AG09309 (cell line): Measurements from ENCODE around the gene TOR1AIP2.

Experiments used
- DNase-seq: peaks from one replicate; pipeline ENCODE4 v3.0.0-alpha.2; 2010; ENCODE audit warnings: low read depth
- H3K4me3 ChIP-seq: 2 replicates; pipeline ENCODE4 v1.5.1; 2011; ENCODE audit warnings: mild to moderate bottlenecking, low read depth, low read length, moderate library complexity; ENCODE audit not compliant: control insufficient read depth
- TF ChIP-seq, protein P1 (sequence below): IDR thresholded peaks from 2 replicates; pipeline ENCODE4 v1.5.1; 2011; ENCODE audit warnings: mild to moderate bottlenecking, low read depth, low read length, inconsistent platforms; ENCODE audit not compliant: insufficient read depth, control insufficient read depth; ENCODE audit errors: missing control alignments

The TOR1AIP2 gene

DNA sequence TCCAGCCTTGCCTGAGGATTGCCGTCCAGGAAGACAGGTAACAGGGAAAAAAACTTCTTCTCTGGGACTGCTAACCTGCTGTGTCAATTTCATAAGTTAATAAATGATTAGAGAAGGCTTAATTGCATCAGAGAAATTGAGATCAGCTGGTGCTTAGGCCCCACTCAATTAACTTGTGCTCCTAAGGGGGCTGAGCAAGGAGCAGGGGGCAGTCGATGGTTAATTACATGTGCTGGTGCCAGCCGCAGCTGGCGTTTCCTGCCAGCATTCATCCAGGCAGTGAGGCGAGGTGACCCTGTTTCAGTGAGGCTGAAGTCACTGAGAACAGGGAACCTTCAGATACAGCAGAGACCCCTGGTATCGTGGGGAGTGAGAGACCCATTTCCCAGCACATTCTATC is 74.5 kb downstream of the TOR1AIP2 start:
- TF ChIP-seq, protein P1, sequence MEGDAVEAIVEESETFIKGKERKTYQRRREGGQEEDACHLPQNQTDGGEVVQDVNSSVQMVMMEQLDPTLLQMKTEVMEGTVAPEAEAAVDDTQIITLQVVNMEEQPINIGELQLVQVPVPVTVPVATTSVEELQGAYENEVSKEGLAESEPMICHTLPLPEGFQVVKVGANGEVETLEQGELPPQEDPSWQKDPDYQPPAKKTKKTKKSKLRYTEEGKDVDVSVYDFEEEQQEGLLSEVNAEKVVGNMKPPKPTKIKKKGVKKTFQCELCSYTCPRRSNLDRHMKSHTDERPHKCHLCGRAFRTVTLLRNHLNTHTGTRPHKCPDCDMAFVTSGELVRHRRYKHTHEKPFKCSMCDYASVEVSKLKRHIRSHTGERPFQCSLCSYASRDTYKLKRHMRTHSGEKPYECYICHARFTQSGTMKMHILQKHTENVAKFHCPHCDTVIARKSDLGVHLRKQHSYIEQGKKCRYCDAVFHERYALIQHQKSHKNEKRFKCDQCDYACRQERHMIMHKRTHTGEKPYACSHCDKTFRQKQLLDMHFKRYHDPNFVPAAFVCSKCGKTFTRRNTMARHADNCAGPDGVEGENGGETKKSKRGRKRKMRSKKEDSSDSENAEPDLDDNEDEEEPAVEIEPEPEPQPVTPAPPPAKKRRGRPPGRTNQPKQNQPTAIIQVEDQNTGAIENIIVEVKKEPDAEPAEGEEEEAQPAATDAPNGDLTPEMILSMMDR, result no peak
- no peak overlapping the region for H3K4me3 ChIP-seq
- no peak for DNase-seq

DNA sequence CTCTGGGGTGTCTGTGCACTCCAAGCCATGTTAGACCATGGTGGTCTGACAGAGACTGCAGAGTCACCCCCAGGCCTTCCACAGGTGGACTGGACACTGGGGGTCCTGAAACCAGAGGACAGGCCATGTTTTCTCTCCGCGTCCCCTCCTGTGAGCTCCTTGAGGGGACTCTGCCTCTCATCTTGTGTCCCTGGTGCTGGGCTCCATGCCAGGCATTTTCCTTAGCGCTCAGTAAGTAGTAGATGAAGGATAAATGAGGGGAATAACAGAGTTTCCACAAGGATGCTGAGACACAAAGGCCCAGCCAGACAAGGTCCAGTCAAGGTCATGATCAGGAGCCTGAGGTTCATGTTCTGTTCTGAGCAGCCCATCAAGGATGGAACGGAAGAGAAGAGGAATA is 77.1 kb downstream of the TOR1AIP2 start:
- TF ChIP-seq, protein P1, result no peak
- H3K4me3 ChIP-seq, result no peak overlapping the region
- no peak for DNase-seq

DNA sequence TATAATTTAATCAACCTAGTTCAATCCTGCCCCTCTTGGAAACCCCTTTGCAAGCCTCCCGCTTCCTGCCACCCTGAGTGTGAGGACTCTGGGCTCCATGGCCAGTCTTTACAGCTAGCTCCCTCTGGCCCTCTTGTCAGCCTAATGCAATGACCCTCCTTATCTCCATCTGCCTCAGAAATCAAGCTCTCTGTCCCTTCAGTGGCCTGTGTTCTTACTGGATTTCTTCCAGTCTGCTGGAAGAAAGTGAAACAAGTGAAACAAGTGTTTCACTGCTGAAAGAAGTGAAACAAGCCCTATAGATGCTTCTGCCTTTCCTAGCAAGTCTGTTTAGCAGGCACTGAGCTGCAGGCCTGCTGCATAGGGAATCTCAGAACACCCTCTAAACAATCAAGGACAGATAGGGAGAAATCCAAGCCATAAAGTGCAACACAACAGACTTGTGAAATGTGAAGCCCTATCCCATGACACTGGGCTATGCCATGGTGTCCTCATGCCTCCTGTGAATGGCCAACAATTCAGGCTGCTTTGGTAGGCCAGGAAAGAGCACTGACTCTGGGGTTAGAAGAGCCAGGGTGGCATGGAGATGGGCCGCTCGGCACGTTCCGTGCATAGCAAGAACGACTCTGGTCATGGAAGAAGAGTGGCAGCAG is 78.6 kb downstream of the TOR1AIP2 start:
- no peak overlapping the region for H3K4me3 ChIP-seq
- TF ChIP-seq, protein P1, result no peak
- no peak for DNase-seq

DNA sequence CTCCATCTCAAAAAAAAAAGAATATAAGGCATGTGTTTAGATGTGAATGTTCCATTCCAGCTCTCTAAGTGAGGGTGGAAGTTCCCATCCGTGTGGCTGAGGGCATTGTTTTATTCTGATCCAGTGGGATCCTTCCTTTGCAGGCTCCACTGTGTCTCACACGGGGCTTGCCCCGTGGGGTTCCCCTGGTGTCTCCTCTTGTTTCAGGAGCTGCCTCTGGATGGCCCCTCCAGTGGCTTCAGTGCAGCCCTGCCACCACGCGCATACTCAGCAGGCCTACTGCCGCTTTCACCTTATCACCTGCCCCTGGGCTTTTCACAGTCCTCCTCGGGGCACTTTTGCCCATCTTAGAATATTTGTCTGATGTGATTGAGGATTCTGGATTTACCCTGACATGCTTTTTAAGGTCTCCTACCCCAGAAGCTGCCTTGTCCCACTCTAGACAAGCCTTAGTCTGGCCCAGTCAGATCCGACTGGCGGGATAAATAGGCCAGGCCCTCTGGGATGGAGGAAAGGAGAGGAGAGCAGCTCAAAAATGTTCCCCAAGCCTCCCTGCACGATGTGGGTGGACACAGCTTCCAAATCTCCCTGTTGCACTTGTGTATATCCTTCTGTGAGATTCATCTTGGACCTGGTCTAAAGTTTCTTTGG is 79.3 kb downstream of the TOR1AIP2 start:
- no peak overlapping the region for H3K4me3 ChIP-seq
- no peak for DNase-seq
- TF ChIP-seq, protein P1, result no peak

DNA sequence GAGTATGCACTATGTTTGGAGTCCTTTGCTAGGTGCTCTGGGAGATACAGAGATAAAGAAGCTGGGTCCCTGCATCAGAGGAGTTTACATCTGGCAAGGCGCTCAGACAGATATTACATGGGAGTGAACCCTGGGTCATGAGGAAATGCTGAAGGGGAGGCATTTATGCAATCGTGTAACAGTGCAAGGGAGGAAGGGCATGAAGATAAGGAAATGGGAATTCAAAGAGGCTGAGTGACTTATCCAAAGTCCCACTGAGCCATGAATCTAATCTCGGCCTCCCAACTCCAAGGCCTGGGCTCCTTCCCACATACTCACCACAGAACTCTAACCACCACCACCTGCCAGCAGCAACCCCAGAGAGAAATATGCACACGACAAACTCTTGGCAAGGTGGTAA is 82.9 kb downstream of the TOR1AIP2 start:
- H3K4me3 ChIP-seq, result no peak overlapping the region
- TF ChIP-seq, protein P1, result no peak
- no peak for DNase-seq

DNA sequence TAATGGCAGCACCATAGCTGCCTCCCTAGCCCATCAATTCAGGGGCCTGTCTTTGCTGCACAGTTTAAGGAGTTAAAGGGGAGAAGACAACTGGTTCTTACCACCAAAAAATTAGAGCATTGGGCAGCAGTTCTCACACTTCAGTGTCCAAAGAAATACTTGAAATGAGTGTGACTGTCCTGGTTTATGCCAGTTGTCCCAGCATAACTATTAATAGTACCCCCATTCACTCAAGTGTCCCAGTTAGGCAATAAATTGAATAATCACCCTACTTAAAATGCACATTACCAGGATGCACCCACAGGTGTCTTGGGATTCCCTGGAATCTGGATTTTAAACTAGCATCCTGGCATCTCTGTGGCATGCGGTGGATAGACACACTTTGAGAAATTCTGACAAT is 83.5 kb downstream of the TOR1AIP2 start:
- no peak for DNase-seq
- H3K4me3 ChIP-seq, result no peak overlapping the region
- TF ChIP-seq, protein P1, result no peak
